Left cardiac atrium (tissue), 4 donors: ENCODE measurements around the gene CHST3. TPM values are rescaled to one million over a fixed set of nuclear protein-coding genes. Genes with fewer than 3 reads are reported as not detected.
A peak's percentile ranks its signal among the peaks of the same experiment; 100 is the strongest.

Source experiments
- ATAC-seq, 2 donors: fragments of 200-7000 bp; cut with Tn5 transposase; one replicate each; pipeline ENCODE4 v1.9.1; 2020; ENCODE audit warnings: mild to moderate bottlenecking in 2 of 2, moderate library complexity in 2 of 2
- DNase-seq: peaks from one replicate; pipeline ENCODE4 v3.0.0-alpha.2; 2020
- intact Hi-C, 2 donors: fragments of 100-400 bp; cut with DNase I; formaldehyde crosslinking; loops; one replicate each; pipeline versions ENCODE4 v1.14.1 to v1.15.1; 2022 to 2023
- total RNA-seq, 2 donors: library from RNA; stranded (reverse); fragmentation: NEBNext Ultra II Directional; extraction: Animal tissue kit (Norgen Biotek cat#: 25700); gene quantifications; one replicate each; pipeline ENCODE4 v1.2.1, GENCODE V29; 2021
- donor health status: DM: no; HTN: yes; CAD: no.
- donor health status: DM: no; HTN: yes; CAD: no; lungs with severe emphysema.
- donor health status: DM: yes; HTN: yes; CAD: no.
- donor health status: Dilated cardiomyopathy.

CHST3 gene
- total RNA-seq, 2 donors from 2014 or later = 17.7 to 40.0 TPM

DNA sequence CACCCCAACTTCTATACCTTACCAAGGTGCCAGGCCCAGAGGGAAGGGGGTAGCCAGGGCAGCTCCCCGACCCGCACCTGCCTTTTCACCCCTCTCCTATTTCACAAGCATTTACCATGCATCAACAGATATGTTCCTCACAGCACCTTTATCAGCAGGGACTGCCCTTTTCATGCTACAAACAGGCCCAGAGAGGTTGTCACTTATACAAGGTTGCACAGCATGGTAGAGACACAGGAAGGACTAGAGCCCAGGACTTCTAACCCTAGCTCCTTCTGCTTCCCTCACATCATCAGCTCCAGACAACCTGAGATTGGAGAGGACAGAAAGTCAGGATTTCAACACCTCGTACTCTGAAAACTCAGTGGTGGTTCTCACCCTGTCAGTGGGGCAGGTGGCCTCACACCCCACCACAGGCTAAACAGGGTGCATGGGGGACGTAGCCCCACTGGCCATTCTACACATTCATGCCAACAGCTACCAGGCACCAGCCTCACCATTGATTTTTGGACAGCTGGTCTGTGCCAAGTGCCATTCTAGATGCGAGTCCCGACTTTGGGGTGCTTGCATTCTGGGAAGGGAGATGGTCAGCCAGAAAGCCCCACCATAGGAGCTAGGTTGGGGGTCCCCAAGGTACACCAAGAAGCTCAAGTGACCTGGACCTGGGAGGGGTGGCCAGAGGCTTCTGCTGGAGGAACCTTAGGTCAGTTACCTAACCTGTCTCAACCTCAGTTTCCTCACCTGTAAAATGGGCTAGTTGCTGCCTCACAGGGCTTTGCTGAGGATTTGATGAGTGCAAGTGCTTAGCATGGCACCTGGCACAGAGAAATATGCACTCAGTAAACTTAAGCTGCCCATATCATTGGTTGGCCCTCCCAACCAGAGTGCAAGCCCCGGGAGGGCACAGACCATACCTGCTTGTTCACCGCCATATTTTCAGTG is 38.4 kb downstream of the CHST3 start:
- DNase-seq = no peak
- intact Hi-C loops = no loop called here
- ATAC-seq = no peak

DNA sequence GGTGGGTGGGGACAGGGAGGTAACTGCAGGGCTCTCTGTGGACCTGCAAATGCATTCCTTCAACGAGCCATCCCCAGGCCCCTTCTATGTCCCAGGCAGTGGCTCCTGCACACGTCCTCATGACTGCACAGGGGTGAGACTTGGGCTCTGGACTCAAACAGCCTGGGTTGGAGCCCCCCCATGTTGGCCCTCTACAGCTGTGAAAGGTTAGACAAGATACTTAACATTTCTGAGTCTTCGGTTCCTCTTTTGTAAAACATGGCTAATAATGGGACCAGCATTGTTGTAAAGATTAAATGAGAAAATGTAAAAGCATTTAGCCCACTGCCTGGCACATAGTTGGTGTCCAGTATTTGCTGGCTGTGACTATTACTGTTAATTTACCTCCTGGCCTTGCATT is 41.8 kb downstream of the CHST3 start:
- DNase-seq (no peak), ATAC-seq (no peak)
- intact Hi-C loops = no loop called here

GRCh38 chr10:72007246-72007892 is 43.2 kb downstream of the CHST3 start:
- peak in 1 of 2 donors; percentile 6 for ATAC-seq

GRCh38 chr10:72008096-72008981 is 44.1 kb downstream of the CHST3 start:
- no peak for DNase-seq
- intact Hi-C loops = no loop called here

More at GRCh38 chr10:72007246-72007892, 43.2 kb downstream of the CHST3 start:
- intact Hi-C loops = no loop called here
- peak; percentile 57 for DNase-seq

DNA sequence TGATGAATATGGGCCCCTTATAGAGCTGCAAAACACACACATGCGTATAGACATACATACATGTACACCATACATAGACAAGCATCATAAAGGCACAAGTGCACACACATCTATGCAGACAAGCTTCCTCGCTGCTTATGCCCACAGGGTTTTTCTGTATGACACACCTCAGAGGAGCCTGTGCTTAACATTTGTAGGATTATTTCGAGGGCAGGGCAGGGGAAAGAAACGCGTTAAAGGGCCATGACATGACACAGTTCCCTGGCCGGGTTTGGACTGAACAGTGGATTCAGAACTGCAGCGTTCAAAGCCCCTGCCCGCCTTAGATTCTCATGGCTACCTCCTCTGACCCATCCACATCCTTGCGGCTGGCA is 44.8 kb downstream of the CHST3 start:
- DNase-seq = no peak
- intact Hi-C loops = no loop called here
- ATAC-seq = no peak

More at GRCh38 chr10:72008096-72008981, 44.1 kb downstream of the CHST3 start:
- ATAC-seq = no peak

DNA sequence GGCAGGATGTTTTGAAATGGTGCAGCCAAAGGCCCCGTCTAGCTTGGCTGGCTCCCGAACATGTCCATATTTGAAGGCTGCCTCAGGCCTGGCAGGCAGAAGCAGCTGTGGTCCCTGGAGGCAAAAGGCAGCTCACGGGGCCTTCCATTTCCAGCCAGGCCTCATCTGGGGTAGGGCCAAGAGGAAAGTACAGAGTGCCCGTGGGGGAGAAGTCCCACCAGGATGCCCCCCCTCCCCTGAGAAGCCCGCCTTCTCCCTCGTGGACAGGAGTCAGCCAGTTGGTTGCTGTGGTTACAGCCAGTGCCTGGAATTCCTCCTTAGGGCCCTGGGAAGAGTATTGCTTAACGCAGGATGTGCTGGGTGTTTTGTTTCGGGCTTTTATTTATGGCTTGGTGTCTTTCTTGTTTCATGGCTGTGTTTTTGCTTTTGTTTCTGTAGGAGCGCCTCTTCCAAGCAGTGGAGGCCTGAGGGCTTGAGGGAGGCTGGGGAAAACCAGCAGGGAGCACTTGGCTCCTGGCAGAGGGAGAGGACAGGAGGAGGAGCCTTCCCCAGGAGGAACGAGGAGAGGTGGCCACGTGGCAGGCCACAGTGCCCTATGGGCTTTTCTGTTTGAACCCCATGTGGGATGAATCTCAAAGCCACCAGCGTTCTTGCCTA is 45.4 kb downstream of the CHST3 start:
- DNase-seq (peak; percentile 94), ATAC-seq (peak; percentile 85 to 87)
- intact Hi-C loops = no loop called here

DNA sequence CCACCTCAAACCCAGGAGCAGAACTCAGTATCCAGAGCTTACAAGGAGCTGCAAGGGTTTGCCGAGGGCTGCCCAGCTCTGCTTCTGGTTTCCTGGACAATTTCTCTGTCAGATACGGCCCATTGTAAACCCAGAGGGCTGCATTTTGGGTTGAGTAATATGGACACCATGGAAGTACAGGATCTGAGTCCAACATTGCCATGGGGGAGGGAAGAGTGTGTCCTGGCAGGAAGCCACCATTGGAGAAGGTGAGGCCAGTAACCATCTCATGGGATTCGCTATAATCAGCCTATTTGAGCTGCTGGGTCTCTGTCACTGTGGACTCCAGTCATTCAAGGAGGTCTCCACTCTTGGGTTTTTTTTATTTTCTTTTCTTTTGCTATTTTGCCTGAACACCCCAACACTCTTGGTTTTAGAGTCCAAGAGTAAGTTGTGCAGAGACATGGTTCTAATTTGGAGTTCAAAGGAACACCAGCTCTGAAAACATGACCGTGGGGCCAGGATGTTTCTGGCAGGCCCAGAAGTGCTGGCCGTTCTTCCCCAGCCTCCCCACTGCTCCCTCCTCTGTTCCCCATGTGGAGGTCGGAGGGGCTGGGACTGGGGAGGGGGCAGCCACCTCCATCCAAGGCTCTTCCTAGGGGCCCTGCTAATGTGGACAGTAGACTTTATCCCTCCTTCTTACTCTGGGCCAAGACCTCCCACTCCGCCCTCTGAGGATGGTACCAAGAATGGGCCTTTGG is 46.2 kb downstream of the CHST3 start:
- DNase-seq (no peak), ATAC-seq (no peak)
- intact Hi-C loops = no loop called here

GRCh38 chr10:72011016-72011415 is 46.8 kb downstream of the CHST3 start:
- no peak for DNase-seq
- no peak for ATAC-seq
- intact Hi-C loops = no loop called here

DNA sequence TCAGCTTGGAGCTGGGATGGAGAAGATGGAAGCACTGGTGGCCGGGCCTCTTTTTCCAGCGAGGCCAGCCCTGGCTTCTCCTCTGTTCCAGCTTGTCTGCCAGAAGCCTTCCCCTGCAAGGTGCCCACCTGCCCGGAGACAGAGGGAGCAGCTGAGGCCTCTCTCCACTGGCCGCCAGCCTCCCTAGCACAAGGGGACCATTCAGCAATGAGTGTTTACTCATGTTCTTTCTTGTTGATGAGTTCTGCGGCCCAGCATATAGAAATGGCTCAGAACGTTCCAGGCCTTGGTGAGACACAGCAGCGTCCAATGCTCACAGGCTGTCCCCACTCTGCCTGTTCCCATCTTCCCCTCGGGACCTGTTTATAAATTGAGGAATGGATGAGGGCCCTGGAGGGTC is 47.3 kb downstream of the CHST3 start:
- DNase-seq = no peak
- intact Hi-C loops = no loop called here

DNA sequence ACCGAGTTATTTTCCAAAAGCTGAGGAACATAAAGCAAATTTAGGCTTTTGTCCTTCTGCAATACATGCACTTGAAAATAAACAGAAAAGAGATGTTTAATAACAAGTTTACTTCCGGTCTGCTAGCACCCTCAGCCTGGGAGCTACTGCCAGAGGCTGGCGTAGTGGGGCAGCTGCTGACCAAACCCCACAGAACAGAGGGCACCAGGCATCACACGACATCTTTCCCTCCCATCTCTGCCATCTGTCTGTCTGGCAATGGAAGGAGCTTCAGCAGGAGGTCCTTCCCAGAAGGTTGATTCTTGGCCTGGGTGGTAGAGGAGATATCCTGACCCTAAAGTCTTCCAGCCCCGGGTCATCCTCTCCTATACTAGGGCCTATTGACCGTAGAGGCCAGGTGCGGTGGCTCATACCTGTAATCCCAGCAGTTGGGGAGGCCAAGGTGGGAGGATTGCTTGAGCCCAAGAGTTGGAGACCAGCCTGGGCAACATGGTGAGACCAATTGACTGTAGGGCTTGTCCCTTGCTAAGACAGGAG is 47.8 kb downstream of the CHST3 start:
- intact Hi-C loops = no loop called here
- no peak for DNase-seq
- ATAC-seq = no peak

More for the DNA sequence above, 47.3 kb downstream of the CHST3 start:
- ATAC-seq = no peak

- ATAC-seq (no peak), DNase-seq (no peak)
- intact Hi-C loops = no loop called here
Measured at GRCh38 chr10:72012796-72013195, 48.6 kb downstream of the CHST3 start.

DNA sequence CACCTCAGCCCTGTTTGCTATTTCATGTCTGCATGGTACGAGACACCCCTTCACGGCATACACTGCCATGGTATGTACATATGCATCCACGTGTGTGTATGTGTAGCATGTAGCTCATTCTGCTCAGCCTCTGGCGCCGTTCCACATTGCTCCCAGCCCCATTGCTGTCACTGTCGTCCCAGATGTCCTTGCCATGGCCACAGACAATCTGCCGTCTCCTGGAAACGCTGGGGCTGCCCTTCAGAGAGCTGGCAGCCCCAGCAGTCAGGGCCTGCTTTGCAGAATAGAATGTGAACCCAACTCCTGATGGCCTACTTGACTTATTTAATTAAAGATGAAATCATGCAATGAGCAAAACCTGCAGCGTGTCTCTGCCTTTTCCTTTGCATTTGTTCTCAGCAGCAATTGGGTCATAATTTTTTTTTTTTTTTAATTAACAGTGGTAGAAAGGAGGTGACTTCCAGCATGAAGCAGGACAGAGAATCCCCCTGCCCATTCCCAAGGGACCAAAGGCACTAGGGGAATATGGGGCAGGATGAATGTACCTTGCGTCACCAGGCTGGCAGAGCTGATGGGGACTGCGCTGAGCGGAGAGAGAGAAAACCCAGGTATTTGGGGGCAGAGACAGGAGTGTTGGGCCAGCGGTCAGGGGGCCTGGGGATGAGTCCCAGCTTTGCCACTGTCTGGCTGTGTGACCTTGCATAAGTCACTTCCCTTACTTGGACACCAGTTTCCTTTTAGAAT is 49.2 kb downstream of the CHST3 start:
- peak in 1 of 2 donors; percentile 1 for ATAC-seq
- DNase-seq = peak; percentile 68
- intact Hi-C loops = no loop called here

DNA sequence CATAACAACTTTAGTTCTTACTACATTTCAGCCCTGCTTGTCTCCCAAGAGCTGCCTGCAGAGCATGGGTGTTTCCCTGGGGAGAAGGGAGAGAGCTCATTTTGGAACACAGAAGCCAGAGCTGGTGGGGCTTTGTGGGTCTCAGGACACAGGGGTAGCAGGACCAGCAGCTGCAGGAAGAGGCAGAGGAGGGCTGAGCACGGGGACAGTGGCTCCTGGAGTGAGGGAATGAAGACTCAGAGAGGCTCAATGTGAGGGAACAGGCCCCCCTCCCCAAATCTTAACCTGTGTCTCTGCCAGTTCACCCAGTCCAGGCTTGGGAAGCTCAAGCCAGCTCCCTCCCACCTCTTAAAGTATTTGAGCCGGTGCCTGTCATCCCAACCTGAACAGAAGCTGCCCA is 50.0 kb downstream of the CHST3 start:
- ATAC-seq (no peak), DNase-seq (no peak)
- intact Hi-C loops = no loop called here

DNA sequence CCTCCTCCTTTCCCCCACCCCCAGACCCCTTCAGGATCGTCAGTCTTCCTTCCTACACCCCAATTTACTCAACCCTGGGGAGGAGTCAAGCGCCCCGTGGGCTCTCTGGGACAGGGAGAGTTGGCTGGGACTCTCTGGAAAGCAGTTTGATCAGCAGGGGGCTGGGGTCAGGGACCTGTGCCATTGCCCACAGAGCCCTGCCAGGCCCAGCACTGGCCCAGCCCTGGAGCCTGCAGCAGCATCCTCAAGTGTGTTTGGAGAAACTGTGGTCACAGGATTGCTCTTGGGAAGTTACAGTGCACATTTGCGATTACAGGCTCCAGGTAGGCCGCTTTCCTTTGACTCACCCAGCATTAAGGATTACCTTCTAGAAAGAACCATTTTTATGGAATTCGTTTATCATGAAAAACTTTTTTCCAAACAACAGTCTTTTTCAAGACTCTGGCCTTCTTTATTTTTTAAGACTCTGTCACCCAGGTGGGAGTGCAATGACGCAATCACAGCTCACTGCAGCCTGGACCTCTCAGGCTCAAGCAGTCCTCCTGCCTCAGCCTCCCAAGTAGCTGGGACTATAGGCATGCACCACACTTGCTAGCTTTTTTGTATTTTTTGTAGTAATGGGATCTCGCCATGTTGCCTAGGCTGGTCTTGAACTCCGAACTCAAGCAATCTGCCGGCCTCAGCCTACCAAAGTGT is 50.7 kb downstream of the CHST3 start:
- ATAC-seq (no peak), DNase-seq (no peak)
- intact Hi-C loops = no loop called here

GRCh38 chr10:72015841-72016240 is 51.6 kb downstream of the CHST3 start:
- DNase-seq (no peak), ATAC-seq (no peak)
- intact Hi-C loops = no loop called here

DNA sequence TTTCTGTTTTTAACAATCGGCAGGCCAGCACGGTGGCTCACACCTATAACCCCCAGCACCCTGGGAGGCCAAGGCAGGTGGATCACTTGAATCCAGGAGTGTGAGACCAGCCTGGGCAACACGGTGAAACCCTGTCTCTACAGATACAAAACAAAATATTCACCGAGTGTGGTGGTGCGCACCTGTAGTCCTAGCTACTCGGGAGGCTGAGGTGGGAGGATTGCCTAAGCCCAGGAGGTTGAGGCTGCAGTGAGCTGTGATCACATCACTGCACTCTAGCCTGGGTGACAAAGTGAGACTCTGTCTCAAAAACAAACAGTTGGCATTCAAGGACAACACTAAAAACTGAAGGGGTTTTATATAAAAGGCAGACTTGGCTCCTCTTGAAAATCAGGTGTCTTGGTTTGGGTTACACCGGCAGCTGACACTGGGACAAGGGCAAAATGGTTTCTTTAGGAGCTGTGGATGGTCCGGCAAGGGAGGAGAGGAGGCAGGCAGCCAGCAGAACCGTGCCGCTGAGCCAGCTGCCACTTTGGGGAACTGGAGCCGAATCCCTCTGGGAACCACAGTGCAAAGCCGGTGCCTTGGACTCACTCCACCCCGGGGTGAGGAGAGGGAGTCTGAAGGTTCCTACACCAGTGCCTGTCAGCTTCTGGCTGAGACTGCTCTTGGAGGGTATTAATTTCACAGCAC is 52.6 kb downstream of the CHST3 start:
- DNase-seq = peak; percentile 44
- ATAC-seq = peak; percentile 61 to 65

More for the DNA sequence above, 52.6 kb downstream of the CHST3 start:
- intact Hi-C loops = no loop called here
